H9 (cell line): Measurements from ENCODE around the gene LSM11. TPM values are rescaled to one million over a fixed set of nuclear protein-coding genes. Genes with fewer than 3 reads are reported as not detected.

ENCODE experiments used
- DNase-seq: peaks from one replicate; pipeline ENCODE4 v3.0.0-alpha.2; 2017
- H2AFZ ChIP-seq: one replicate; pipeline ENCODE4 v1.6.1; 2013; ENCODE audit warnings: mild to moderate bottlenecking, low read length, control low read depth, moderate library complexity
- H2AK5ac ChIP-seq: 2 replicates; pipeline ENCODE4 v1.6.1; 2013; ENCODE audit warnings: low read length, control low read depth, mixed read lengths; ENCODE audit not compliant: insufficient read length
- H2BK120ac ChIP-seq: one replicate; pipeline ENCODE4 v1.6.1; 2013; ENCODE audit warnings: low read depth, mild to moderate bottlenecking, low read length, control low read depth, inconsistent platforms; ENCODE audit not compliant: poor library complexity, severe bottlenecking
- H2BK12ac ChIP-seq: 2 replicates; pipeline ENCODE4 v1.6.1; 2013; ENCODE audit warnings: low read length, control low read depth, mixed read lengths, low read depth; ENCODE audit not compliant: insufficient read length
- H2BK15ac ChIP-seq: 2 replicates; pipeline ENCODE4 v1.6.1; 2013; ENCODE audit warnings: low read depth, low read length, control low read depth
- H2BK20ac ChIP-seq: one replicate; pipeline ENCODE4 v1.6.1; 2013; ENCODE audit warnings: low read depth, mild to moderate bottlenecking, low read length, control low read depth, inconsistent platforms; ENCODE audit not compliant: poor library complexity, severe bottlenecking
- H2BK5ac ChIP-seq: 2 replicates; pipeline ENCODE4 v1.6.1; 2013; ENCODE audit warnings: low read length, control low read depth, mixed read lengths; ENCODE audit not compliant: insufficient read length
- H3K14ac ChIP-seq: 2 replicates; pipeline ENCODE4 v1.6.1; 2013; ENCODE audit warnings: low read length, control low read depth; ENCODE audit not compliant: insufficient read depth
- H3K18ac ChIP-seq: 2 replicates; pipeline ENCODE4 v1.6.1; 2013; ENCODE audit warnings: low read depth, mild to moderate bottlenecking, mixed read lengths, low read length, control low read depth; ENCODE audit not compliant: insufficient read length
- H3K23ac ChIP-seq: 2 replicates; pipeline ENCODE4 v1.6.1; 2013; ENCODE audit warnings: low read length, control low read depth, mixed read lengths, low read depth; ENCODE audit not compliant: insufficient read length
- H3K23me2 ChIP-seq: 2 replicates; pipeline ENCODE4 v1.6.1; 2013; ENCODE audit warnings: low read depth, mild to moderate bottlenecking, mixed read lengths, low read length, control low read depth; ENCODE audit not compliant: insufficient read length, poor library complexity, severe bottlenecking
- H3K27ac ChIP-seq: 2 replicates; pipeline ENCODE4 v1.5.1; 2013; ENCODE audit warnings: low read length, control low read depth, mixed read lengths, low read depth; ENCODE audit not compliant: insufficient read length
- H3K27me3 ChIP-seq: 2 replicates; pipeline ENCODE4 v1.6.1; 2013; ENCODE audit warnings: low read length, control low read depth, inconsistent platforms; ENCODE audit not compliant: insufficient read depth
- H3K4ac ChIP-seq: 2 replicates; pipeline ENCODE4 v1.6.1; 2013; ENCODE audit warnings: low read depth, mild to moderate bottlenecking, control low read depth, inconsistent platforms, low read length, moderate library complexity
- H3K4me1 ChIP-seq: 2 replicates; pipeline ENCODE4 v1.6.1; 2013; ENCODE audit warnings: low read length, control low read depth, inconsistent platforms; ENCODE audit not compliant: insufficient read depth
- H3K4me2 ChIP-seq: 2 replicates; pipeline ENCODE4 v1.6.1; 2013; ENCODE audit warnings: low read length, control low read depth, mixed read lengths; ENCODE audit not compliant: insufficient read length, insufficient read depth
- H3K56ac ChIP-seq: 2 replicates; pipeline ENCODE4 v1.6.1; 2013; ENCODE audit warnings: low read depth, mild to moderate bottlenecking, mixed read lengths, low read length, control low read depth; ENCODE audit not compliant: insufficient read length
- H3K79me1 ChIP-seq: 2 replicates; pipeline ENCODE4 v1.6.1; 2013; ENCODE audit warnings: low read depth, mild to moderate bottlenecking, moderate library complexity, low read length, control low read depth, inconsistent platforms; ENCODE audit not compliant: insufficient read depth, poor library complexity, severe bottlenecking
- H3K79me2 ChIP-seq: 2 replicates; pipeline ENCODE4 v1.6.1; 2013; ENCODE audit warnings: low read length, control low read depth, inconsistent platforms; ENCODE audit not compliant: insufficient read depth
- H3K9ac ChIP-seq: 2 replicates; pipeline ENCODE4 v1.6.1; 2013; ENCODE audit warnings: low read length, control low read depth, mixed read lengths; ENCODE audit not compliant: insufficient read length; ENCODE audit errors: extremely low read depth
- H3K9me3 ChIP-seq: one replicate; pipeline ENCODE4 v1.6.1; 2013; ENCODE audit warnings: low read depth, low read length, inconsistent platforms; ENCODE audit not compliant: control insufficient read depth
- H3T11ph ChIP-seq: one replicate; pipeline ENCODE4 v1.6.1; 2013; ENCODE audit warnings: mild to moderate bottlenecking, low read length, control low read depth, inconsistent platforms
- H4K20me1 ChIP-seq: one replicate; pipeline ENCODE4 v1.6.1; 2013; ENCODE audit not compliant: control insufficient read depth, insufficient read length, insufficient read depth
- H4K5ac ChIP-seq: 2 replicates; pipeline ENCODE4 v1.6.1; 2013; ENCODE audit warnings: low read depth, mild to moderate bottlenecking, mixed read lengths, low read length, control low read depth; ENCODE audit not compliant: insufficient read length
- H4K8ac ChIP-seq: replicated peaks from 2 replicates; pipeline ENCODE4 v1.6.1; 2013; ENCODE audit warnings: low read length, control low read depth, mixed read lengths, low read depth; ENCODE audit not compliant: insufficient read length
- H4K91ac ChIP-seq: 2 replicates; pipeline ENCODE4 v1.6.1; 2013; ENCODE audit warnings: low read depth, mild to moderate bottlenecking, moderate library complexity, mixed read lengths, low read length, control low read depth; ENCODE audit not compliant: insufficient read length
- H3K27ac Mint-ChIP-seq, 3 experiments: 2 replicates in 2 of 3; 3 replicates in 1 of 3; pipeline ENCODE4 v1.8.0; 2020 to 2021; ENCODE audit warnings: mixed read lengths in 3 of 3, mild to moderate bottlenecking in 1 of 3, moderate library complexity in 1 of 3
- H3K27me3 Mint-ChIP-seq: 2 replicates; pipeline ENCODE4 v1.8.0; 2021; ENCODE audit warnings: low read depth, mild to moderate bottlenecking, moderate library complexity, mixed read lengths
- H3K36me3 Mint-ChIP-seq, 3 experiments: 2 replicates in 2 of 3; 3 replicates in 1 of 3; pipeline ENCODE4 v1.8.0; 2020 to 2021; ENCODE audit warnings: low read depth in 3 of 3, mixed read lengths in 3 of 3; ENCODE audit not compliant: insufficient read depth in 1 of 3
- H3K4me1 Mint-ChIP-seq, 2 experiments: 2 replicates each; pipeline ENCODE4 v1.8.0; 2020; ENCODE audit warnings: mixed read lengths in 2 of 2
- H3K4me3 Mint-ChIP-seq, 2 experiments: 2 replicates in 1 of 2; 3 replicates in 1 of 2; pipeline ENCODE4 v1.8.0; 2020 to 2021; ENCODE audit warnings: mild to moderate bottlenecking in 2 of 2, mixed read lengths in 2 of 2, moderate library complexity in 1 of 2
- H3K9me3 Mint-ChIP-seq, 2 experiments: 2 replicates in 1 of 2; 3 replicates in 1 of 2; pipeline ENCODE4 v1.8.0; 2020; ENCODE audit warnings: mild to moderate bottlenecking in 2 of 2, mixed read lengths in 2 of 2, moderate library complexity in 1 of 2
- WGBS: extraction: QIAGEN DNeasy Blood & Tissue Kit; methylation state at CpG from one replicate; pipeline ENCODE4 v1.1.7; 2013; ENCODE audit warnings: missing lambda C conversion rate, low lambda C conversion rate, mixed read lengths; ENCODE audit not compliant: insufficient read length; ENCODE audit errors: extremely low coverage; 5-methylcytosine and 5-hydroxymethylcytosine counted together
- total RNA-seq: library from RNA; stranded (reverse); gene quantifications from 2 replicates; pipeline ENCODE4 v1.2.1, GENCODE V29; 2021
- TF ChIP-seq, protein P1 (sequence below): fragments of 200-600 bp; sonication (generic); conservative IDR thresholded peaks from 3 replicates; pipeline ENCODE4 v1.8.0; 2021; ENCODE audit warnings: antibody characterized with exemption, mild to moderate bottlenecking

Gene LSM11
- total RNA-seq, 1 experiment from 2014 or later = 4.7 TPM

GRCh38 chr5:157766442-157766841, 22.9 kb downstream of the LSM11 start:
- TF ChIP-seq, protein P1, sequence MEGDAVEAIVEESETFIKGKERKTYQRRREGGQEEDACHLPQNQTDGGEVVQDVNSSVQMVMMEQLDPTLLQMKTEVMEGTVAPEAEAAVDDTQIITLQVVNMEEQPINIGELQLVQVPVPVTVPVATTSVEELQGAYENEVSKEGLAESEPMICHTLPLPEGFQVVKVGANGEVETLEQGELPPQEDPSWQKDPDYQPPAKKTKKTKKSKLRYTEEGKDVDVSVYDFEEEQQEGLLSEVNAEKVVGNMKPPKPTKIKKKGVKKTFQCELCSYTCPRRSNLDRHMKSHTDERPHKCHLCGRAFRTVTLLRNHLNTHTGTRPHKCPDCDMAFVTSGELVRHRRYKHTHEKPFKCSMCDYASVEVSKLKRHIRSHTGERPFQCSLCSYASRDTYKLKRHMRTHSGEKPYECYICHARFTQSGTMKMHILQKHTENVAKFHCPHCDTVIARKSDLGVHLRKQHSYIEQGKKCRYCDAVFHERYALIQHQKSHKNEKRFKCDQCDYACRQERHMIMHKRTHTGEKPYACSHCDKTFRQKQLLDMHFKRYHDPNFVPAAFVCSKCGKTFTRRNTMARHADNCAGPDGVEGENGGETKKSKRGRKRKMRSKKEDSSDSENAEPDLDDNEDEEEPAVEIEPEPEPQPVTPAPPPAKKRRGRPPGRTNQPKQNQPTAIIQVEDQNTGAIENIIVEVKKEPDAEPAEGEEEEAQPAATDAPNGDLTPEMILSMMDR = no peak
- no peak overlapping the region for H3K18ac ChIP-seq
- H4K91ac ChIP-seq = no peak overlapping the region
- H4K20me1 ChIP-seq = no peaks in the 10 kb centered on the region
- no peaks in the 10 kb centered on the region for H3K4me1 ChIP-seq
- H3K4ac ChIP-seq = no peak overlapping the region
- H3K27ac ChIP-seq = no peak overlapping the region
- no peak overlapping the region for H3T11ph ChIP-seq
- H3K36me3 Mint-ChIP-seq = no peaks in the 10 kb centered on the region
- H2BK120ac ChIP-seq = no peak overlapping the region
- no peak for DNase-seq
- H3K27ac Mint-ChIP-seq = no peak overlapping the region
- H3K23ac ChIP-seq = no peak overlapping the region
- no peak overlapping the region for H2AFZ ChIP-seq
- H3K23me2 ChIP-seq = no peaks in the 10 kb centered on the region
- H4K8ac ChIP-seq = no peak overlapping the region
- H2BK20ac ChIP-seq = no peak overlapping the region
- no CpG with 5 or more reads among the region's 7 CpGs for WGBS
- H4K5ac ChIP-seq = no peak overlapping the region
- H3K79me2 ChIP-seq = no peaks in the 10 kb centered on the region
- H2BK15ac ChIP-seq = no peak overlapping the region
- no peaks in the 10 kb centered on the region; a peak in 1 of 5 replicates for H3K9me3 Mint-ChIP-seq
- H3K9me3 ChIP-seq = no peaks in the 10 kb centered on the region
- no peak overlapping the region for H2AK5ac ChIP-seq
- no peak overlapping the region for H3K56ac ChIP-seq
- H3K14ac ChIP-seq = no peak overlapping the region
- H2BK5ac ChIP-seq = no peak overlapping the region
- H3K4me1 Mint-ChIP-seq = 0 out of 4 replicates have a peak, but pooled peaks cover 0 to 4% of the 10 kb centered on the region in 2 experiments
- H2BK12ac ChIP-seq = no peak overlapping the region
- H3K79me1 ChIP-seq = no peaks in the 10 kb centered on the region
- H3K27me3 Mint-ChIP-seq = no peaks in the 10 kb centered on the region
- no peak overlapping the region for H3K4me2 ChIP-seq
- H3K9ac ChIP-seq = no peak overlapping the region
- no peak overlapping the region for H3K4me3 Mint-ChIP-seq
- H3K27me3 ChIP-seq = no peaks in the 10 kb centered on the region
